ENCODE results near the gene GAS6.

DNA sequence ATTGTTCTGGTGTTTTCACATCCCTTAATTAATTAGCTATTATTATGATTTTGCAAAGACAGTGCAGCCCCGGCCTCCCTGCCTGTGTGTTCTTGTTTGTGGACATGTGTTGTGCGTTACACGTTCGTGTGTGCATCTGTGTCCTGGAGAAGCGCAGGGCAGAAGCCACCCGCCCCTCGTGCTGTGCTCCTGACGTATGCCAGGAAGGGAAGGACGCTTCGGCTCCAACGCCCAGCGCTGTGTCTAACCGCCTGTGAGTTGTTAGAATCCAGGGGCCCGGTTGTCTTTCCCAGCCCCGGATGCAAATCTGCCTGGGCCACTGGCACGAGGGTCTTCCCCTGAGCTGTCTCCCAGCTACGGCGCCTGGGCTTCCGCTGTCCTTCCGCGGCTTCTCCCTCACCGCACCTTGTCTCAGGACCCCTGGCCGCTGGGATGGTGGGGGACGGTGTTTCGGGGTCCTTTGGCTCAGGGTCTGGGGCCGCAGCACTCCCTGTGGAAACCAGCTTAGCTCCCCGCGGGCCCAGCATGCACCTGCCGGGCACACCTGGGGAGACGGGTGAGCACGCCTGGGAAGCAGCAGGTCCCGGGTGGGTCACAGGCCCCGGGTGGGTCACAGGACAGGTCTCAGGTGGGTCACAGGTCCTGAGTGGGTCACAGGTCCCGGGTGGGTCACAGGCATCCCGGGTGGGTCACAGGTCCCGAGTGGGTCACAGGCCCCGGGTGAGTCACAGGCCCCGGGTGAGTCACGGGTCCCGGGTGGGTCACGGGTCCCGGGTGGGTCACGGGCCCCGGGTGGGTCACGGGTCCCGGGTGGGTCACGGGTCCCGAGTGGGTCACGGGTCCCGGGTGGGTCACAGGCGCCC is 51.5 kb downstream of the GAS6 start:
- TF ChIP-seq, protein P1, sequence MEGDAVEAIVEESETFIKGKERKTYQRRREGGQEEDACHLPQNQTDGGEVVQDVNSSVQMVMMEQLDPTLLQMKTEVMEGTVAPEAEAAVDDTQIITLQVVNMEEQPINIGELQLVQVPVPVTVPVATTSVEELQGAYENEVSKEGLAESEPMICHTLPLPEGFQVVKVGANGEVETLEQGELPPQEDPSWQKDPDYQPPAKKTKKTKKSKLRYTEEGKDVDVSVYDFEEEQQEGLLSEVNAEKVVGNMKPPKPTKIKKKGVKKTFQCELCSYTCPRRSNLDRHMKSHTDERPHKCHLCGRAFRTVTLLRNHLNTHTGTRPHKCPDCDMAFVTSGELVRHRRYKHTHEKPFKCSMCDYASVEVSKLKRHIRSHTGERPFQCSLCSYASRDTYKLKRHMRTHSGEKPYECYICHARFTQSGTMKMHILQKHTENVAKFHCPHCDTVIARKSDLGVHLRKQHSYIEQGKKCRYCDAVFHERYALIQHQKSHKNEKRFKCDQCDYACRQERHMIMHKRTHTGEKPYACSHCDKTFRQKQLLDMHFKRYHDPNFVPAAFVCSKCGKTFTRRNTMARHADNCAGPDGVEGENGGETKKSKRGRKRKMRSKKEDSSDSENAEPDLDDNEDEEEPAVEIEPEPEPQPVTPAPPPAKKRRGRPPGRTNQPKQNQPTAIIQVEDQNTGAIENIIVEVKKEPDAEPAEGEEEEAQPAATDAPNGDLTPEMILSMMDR (IDR thresholded peaks at IDR 0.05; ENCODE audit: poor library complexity, severe bottlenecking): no peak
- no peak for TF ChIP-seq TAF1 (IDR thresholded peaks at IDR 0.05; ENCODE audit: low read depth)
- TF ChIP-seq RAD21 (conservative IDR thresholded peaks at IDR 0.05): no peak
